Stimulated activated CD4-positive, alpha-beta T cell treated with anti-CD3 and anti-CD28 coated beads, Interleukin-1b, Interleukin-23, amount 100 ng/mL, for 1 hour (primary cell): ENCODE measurements around the gene PNMA6F.
"Not testable (repeated sequence)": the region's sequence is repeated elsewhere in the genome, so short reads cannot be mapped to it uniquely, and the experiment has no call there.

Source experiments
- DNase-seq, 2 donors: peaks; one replicate each; pipeline ENCODE4 v3.0.0-alpha.2; 2020; ENCODE audit warnings: low read depth in 2 of 2

Gene PNMA6F

DNA sequence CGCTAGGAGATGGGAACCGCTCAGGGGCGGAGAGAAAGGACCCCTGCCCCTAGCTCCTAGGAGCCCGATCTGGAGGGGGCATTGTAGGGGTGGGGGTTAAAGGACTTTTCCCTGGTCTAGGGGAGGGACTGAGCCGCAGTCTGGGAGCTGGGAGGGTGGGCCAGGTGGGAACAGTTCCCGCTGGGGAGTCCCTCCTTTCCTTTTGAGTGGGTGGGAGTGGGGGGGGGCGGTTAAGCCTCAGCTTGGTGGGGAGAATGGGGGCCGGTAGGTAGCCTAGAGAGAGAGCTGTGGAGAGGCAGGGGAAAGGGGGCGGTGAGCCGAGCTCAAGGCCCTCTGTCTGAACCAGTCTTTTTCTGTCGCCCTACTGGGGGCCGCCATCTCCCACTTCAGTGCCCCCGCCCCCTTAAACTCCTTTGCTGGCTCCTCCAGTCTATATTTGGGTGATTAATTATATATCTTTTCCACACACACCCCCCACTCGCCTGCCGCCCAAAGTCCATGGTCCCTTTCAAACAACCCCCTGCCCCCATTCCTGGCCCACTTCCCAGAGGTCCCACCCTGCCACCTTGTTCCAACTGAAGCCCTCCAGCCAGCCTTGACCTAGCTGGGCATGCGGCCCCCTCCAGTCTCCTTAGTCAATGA is 13.2 kb upstream of the PNMA6F start:
- no peak for DNase-seq

DNA sequence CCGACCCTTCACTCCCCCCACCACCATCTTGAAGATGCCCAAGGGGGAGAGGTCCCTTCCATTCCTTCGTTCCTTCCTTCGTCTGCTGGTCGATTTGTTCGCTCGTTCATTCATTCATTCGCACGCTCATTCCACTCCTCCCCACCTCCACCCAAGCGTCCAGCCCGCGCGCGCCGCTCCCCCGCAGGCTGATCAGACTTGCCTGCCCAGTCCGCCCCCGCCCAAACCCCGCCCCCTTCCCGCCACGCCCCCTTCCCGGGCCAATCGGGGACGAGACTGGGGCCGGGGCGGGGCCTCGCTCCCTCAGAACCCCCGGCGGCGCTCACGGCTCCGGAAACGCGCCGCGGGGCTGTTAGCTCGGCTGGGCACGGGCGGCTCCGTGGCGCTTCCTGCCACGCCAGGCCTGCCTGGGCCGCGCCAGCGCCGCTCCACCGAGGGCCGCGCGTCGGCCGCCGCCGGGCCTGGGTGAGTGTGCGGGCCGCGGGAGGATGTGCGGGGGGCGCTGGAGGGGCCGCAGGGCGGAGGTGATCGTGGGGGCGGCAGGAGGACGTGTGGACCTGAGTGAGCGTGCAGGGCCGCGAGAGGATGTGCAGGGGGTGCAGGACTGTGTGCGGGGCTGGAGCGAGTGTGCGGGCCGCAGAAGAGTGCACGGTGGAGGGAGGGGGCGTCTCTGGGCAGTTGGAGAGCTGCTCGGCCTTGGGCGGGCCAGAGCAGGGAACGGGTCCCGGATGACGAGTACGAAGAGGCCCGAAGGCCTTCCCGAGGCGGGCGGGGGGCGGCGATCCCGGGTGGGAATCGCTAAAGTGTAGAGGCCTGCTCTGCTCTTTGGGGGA is 12.5 kb upstream of the PNMA6F start, which contains the start of gene ZNF275:
ZNF275 (plus strand) TSS at position 333 of the 833 bp plus-strand sequence. CDS start 2,527 bp downstream, outside the sequence.
- peak; percentile 57 to 58 for DNase-seq

DNA sequence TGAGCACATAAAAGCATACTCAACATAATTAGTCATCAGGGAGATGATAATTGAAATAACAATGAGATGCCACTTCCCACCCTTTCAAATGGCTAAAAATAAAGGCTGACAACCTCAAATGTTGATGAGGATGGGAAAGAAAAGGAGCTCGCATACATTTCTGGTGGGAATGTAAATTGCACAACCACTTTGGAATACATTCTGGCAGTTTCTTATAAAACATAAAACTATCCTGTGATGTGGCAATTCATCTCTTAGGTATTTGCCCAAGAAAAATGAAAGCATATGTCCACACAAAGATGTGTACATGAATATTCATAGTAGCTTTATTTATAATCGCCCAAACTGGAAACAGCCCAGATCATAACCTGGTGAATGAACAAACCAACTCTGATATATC is 11.7 kb upstream of the PNMA6F start:
- no peak for DNase-seq

GRCh38 chrX:153327561-153327960 is 6.0 kb upstream of the PNMA6F start:
- DNase-seq, result no peak

- DNase-seq, result no peak
Measured at GRCh38 chrX:153320555-153321184, 897 bp downstream of the PNMA6F start.

DNA sequence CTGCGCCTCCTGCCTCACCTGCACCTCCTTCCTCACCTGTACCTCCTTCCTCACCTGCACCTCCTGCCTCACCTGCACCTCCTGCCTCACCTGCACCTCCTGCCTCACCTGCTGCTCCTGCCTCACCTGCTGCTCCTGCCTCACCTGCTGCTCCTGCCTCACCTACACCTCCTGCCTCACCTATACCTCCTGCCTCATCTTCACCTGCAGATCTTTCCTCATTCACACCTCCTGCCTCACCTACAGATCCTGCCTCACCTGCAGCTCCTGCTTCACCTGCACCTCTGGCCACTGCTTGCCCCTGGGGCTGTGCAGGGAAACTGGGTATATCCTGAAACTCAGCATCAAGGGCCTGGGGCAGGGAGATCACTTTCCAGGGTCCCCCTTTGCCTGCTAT is 1.5 kb downstream of the PNMA6F start:
- DNase-seq, result not testable (repeated sequence)

- no peak for DNase-seq
Measured at GRCh38 chrX:153319295-153320046, 2.1 kb downstream of the PNMA6F start.

DNA sequence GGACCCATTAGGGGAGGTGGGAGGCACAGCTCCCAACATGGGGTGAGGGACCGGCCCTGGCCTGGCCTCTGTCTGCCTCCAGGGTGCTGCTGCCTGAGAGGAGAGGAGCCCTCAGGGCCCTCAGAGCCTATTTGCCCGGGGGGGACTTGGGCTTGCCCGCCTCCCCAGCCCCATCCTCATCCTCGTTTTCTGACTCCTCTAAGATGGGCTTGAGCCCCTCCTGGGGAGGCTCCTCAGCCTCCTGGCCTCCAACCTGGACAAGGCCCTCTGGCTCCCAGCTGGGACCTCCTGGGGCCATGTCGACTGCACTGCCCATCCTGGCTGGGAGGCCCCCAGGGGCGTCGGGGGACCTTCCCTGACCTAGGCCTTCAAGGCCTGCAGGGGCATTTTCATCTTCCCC is 2.8 kb downstream of the PNMA6F start:
- no peak for DNase-seq

GRCh38 chrX:153317996-153318722 is 3.4 kb downstream of the PNMA6F start:
- no peak for DNase-seq

GRCh38 chrX:153317306-153317705 is 4.3 kb downstream of the PNMA6F start:
- no peak for DNase-seq

DNA sequence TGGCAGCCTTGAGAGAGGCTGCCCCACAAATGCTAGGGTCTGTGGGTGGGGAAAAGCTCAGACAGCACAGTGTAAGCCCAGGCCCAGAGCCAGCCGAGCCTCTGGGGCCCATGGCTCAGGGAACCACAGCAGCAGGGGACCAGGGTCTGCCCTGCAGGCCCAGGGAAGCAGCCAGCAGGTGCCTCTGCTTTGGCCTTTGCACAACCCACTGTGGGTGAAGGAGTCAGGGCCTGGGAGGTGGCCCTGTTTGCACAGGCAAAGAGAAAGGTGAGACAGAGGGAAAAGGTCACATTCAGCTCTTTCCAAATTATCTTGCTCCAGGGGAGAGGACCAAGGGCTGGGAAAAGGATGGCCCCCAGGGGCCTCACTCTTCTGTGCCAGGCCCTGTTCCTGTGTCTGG is 8.7 kb downstream of the PNMA6F start:
- no peak for DNase-seq

- DNase-seq, result no peak
Measured at GRCh38 chrX:153312041-153312440, 9.5 kb downstream of the PNMA6F start.

DNA sequence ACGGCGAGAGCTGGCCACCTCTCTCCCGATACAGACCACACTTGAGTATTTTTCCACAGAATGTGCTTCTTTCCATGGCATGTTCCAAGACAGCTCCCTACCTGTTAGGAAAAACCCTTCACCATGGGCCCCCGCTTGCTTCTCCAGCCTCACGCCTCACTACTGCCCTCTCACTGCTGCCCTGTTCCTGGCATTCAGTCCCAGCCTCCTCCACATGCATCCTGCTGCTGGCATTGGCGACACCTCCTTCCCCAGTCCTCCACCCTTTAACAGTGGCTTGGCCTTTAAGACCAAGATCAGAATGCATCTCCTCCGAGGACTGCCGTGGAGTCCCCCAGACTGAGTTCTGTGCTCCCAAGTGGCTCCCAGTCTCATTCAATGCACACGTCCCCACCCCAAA is 10.7 kb downstream of the PNMA6F start:
- DNase-seq, result no peak

DNA sequence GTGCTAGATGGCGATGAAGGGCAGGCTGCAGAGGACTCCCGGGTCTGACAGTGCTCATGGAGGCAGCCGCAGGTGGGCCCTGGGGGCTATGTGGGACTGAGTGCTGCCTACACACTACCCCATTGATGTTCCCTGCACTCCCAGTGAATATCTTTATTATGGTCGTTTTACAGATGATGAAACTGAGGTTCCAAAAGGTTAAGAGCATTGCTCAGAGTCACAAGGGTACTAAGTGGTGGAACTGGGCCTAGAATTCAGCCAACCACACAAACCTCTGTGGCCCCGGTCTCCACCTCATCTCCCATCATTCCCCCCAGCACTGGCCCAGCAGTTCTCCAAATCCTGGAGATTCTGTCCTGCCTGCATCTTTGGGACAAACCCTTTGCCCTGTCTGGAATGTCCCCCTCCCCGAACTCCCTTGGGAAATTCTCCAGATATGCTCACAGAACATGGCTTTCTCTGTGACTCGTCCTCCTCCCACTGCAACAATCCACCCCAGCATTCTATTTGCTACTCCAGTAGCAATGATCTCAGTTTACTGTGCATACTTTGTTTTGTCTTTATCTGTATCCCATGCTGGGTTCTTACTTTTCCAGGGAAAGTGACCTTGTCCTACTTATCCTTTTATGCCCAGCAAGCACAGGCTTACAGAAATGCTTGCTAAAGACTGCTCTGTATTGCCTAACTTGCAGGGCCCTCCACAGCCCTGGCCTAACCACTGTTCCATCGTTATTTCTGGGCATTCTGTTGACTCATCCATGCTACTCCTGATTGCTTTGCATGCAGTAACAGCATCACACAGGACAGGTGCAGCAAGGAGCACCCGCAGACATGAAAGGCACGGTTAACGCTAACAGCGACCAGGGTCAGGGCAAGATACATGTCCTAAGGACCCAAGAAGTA is 14.0 kb downstream of the PNMA6F start:
- DNase-seq, result no peak

DNA sequence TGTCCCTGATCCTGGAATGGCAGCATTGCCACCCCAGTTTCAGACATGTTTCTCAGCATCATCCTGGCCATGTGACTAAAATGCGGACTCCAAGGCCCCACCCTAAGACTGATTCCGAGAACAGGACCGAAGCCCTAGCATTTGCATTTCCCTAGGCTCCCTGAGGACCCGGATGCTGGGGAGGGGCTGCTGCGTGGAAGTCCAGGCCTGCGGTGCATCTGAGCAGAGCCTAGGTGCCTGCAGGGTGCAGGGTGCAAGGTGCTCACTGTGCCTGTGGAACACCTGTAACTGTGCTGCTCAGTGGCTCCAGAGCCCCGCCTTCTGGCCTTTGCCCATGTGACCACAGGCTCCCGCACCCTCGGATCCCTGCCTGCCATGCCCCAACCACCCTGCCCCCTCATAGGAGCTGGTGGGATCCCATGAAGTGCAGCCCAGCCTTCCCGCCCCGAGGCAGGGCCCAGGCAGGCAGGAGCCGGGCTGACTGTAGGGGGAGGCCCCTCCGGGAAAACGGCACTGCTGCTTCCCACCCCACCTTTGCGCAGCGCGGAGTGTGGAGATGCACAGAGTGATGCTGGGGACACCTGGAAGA is 14.9 kb downstream of the PNMA6F start:
- no peak for DNase-seq

DNA sequence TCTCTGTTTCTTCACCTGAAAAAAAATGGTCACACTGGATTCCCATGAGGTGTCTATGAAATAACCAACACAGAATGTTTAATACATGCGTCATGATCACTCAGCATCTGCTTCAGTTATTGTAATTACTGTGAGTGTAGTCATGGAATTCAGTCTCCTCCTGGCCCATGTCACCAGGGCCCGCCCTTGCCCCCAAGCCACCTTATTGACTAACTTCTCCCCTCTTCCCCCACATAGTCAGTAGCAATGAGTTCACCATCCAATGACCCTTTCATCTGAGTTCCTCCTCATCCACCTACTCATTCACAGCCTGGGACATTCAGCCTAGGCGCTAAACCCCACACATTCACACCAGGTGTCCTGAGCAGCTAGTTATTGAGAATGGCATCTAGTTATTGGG is 15.6 kb downstream of the PNMA6F start:
- DNase-seq, result no peak

DNA sequence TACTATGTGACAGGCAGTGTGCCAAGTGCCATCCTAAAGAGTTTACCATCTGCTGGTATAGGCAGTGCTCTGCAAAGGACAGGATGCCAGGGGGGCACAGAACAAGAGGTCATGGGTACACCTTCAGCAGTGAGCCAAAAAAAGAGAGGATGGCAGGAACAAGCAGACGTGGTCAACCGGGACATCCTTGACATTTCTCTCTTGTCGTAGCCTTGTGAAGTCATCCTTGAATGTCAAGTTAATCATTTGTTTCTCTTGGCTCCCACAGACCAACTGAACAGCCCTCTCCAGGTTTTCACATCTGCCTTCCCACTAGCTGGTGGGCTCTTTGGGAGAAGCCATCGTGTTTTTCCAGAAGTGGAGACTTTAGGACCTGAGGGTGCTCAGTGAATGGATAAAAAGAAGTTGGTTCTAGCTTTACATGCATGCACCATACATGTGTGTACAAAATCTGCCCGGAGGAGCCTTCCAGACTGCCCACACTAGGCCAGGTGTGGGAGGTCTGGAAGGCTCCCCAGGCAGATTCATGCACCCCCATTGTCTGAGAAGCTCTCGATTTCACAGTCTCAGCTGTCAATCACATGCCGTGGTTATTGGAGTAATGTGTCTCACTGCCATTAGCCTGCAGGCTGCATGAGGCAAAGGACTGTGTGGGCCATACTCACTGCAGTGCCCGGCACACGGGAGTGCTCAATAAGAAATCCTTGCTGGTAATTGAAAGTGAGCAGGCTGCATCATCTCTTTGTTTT is 16.4 kb downstream of the PNMA6F start:
- no peak for DNase-seq

GRCh38 chrX:153303276-153304262 is 18.0 kb downstream of the PNMA6F start:
- no peak for DNase-seq
